ENCODE data around the gene SLC47A1.
A peak's percentile ranks its signal among the peaks of the same experiment; 100 is the strongest.

The SLC47A1 gene, protein sequence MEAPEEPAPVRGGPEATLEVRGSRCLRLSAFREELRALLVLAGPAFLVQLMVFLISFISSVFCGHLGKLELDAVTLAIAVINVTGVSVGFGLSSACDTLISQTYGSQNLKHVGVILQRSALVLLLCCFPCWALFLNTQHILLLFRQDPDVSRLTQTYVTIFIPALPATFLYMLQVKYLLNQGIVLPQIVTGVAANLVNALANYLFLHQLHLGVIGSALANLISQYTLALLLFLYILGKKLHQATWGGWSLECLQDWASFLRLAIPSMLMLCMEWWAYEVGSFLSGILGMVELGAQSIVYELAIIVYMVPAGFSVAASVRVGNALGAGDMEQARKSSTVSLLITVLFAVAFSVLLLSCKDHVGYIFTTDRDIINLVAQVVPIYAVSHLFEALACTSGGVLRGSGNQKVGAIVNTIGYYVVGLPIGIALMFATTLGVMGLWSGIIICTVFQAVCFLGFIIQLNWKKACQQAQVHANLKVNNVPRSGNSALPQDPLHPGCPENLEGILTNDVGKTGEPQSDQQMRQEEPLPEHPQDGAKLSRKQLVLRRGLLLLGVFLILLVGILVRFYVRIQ

DNA sequence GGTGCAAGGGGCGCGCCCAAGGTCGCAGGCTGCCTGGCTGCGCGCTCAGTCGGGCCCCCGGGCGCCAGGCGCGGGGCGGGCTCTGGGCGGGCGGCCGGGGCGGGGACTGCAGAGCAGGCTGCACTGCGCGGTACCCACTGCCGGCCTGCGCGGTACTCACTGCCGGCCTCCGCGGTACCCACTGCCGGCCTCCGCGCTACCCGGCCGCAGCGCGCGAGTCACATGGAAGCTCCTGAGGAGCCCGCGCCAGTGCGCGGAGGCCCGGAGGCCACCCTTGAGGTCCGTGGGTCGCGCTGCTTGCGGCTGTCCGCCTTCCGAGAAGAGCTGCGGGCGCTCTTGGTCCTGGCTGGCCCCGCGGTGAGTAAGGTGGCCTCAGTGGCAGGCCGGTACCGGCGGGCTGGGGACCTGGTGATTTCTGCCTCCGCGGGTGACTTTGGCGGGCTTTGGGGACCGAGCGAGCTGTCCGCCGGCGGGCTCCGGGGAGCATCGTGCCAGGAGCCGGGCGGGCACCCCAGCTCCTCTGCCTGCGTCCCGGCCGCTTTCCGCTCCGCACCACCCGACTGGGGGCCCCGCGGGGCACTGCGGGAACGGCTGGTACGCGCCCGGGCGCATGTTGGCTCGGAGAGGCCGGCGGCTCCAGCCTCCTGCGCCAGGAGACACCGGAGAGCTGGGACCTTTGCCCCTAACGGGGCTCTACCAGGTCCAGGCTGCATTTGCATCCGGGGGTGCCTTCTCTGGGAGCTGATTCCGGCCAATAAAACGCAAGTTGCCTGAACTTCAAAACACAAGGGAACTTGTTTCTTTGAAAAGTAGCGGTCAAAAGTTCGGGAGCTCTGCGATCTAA, at the start of gene SLC47A1:
Gene SLC47A1, plus strand, starts transcription at position 137 of the 844 bp plus-strand sequence. Its CDS starts 86 bp downstream, at position 223.
- peak within 1 kb of the TSS; percentile 60 to 68 for H3K4me3 ChIP-seq (ENCODE audit: low read length in 2 of 2)
- peaks cover 16% of the 10 kb centered on the region for H3K4me1 ChIP-seq (ENCODE audit: control insufficient read depth, insufficient read depth, low read length)
- H3K27ac ChIP-seq (ENCODE audit: low read length) = no peak within 1 kb of the TSS
- peaks cover 0 to 4% of the 10 kb centered on the region in 2 donors for H3K27me3 ChIP-seq (ENCODE audit: control insufficient read depth in 1 of 2, insufficient read depth in 2 of 2, low read length in 2 of 2)
- H3K9me3 ChIP-seq (ENCODE audit: control insufficient read depth in 2 of 2, low read length in 2 of 2) = no peaks in the 10 kb centered on the region
- no peak within 1 kb of the TSS for H3K9ac ChIP-seq (ENCODE audit: low read length in 2 of 2)
- no peaks in the 10 kb centered on the region for H3K36me3 ChIP-seq (ENCODE audit: control insufficient read depth in 2 of 2, insufficient read depth in 2 of 2, low read length in 2 of 2)

DNA sequence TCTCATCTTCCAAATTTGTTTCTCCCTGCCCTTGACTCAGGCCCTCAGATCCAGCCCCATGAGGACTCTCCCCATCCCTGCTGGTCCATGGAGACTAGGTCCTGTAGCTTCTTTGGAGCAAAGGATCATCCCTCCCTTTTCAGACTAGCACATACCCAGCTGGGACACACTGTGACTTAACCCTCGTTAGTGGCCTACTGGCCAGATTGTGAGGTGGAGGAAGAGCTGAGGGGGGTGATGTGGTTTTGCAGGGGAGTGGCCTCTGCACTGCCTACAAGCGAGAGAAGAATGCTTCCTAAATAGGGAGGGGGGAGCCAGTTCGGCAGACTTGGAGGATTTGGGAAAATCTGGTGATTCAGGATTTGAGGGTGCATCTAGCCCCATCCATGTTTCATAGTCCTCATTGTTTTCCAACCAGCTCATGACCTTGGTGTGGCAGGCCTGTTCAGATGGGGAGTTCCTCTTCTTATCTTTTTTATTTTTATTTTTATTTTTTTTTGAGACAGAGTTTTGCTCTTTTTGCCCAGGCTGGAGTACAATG, 47.8 kb upstream of the SLC47A1 start:
- Histone ChIP-seq H3K4me1 (ENCODE audit: control insufficient read depth, insufficient read depth, low read length) (peaks cover 18% of the 10 kb centered on the region), H3K4me3 (ENCODE audit: low read length in 2 of 2) (no peak overlapping the region), H3K27ac (ENCODE audit: low read length) (no peak overlapping the region)

DNA sequence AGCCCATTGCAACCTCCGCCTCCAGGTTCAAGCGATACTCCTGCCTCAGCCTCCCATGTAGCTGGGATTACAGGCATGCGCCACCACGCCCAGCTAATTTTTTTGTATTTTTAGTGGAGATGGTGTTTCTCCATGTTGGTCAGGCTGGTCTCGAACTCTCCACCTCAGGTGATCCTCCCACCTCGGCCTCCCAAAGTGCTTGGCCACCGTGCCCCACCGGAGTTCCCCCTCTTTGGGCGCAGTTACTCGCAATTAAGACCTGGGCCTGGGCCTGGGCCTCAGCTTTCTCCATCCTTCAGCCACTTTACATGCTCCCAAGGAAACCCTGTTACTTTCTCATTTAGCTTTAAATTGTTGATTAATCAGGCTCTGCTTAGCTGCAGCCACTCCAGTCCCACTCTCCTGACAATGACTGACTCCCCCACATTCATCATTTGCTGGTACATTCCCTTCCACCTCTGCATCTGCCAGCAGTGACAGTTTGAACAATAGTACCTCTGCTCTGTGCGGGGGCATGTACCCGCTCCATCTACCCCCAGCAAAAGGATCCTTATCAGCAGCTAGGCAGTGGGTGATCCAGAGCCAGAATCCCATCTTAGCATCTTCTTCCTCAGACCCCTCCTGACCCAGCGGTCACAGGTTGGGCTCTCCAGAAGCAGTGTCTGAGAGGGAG, 47.2 kb upstream of the SLC47A1 start:
- Histone ChIP-seq H3K9me3 (ENCODE audit: control insufficient read depth in 2 of 2, low read length in 2 of 2) (no peaks in the 10 kb centered on the region), H3K27ac (ENCODE audit: low read length) (peak overlapping the region; percentile 37)

More for the DNA sequence above, 47.8 kb upstream of the SLC47A1 start:
- Histone ChIP-seq H3K9ac (ENCODE audit: low read length in 2 of 2) (no peak overlapping the region), H3K9me3 (ENCODE audit: control insufficient read depth in 2 of 2, low read length in 2 of 2) (no peaks in the 10 kb centered on the region), H3K36me3 (ENCODE audit: control insufficient read depth in 2 of 2, insufficient read depth in 2 of 2, low read length in 2 of 2) (no peaks in the 10 kb centered on the region), H3K27me3 (ENCODE audit: control insufficient read depth in 1 of 2, insufficient read depth in 2 of 2, low read length in 2 of 2) (no peaks in the 10 kb centered on the region)

DNA sequence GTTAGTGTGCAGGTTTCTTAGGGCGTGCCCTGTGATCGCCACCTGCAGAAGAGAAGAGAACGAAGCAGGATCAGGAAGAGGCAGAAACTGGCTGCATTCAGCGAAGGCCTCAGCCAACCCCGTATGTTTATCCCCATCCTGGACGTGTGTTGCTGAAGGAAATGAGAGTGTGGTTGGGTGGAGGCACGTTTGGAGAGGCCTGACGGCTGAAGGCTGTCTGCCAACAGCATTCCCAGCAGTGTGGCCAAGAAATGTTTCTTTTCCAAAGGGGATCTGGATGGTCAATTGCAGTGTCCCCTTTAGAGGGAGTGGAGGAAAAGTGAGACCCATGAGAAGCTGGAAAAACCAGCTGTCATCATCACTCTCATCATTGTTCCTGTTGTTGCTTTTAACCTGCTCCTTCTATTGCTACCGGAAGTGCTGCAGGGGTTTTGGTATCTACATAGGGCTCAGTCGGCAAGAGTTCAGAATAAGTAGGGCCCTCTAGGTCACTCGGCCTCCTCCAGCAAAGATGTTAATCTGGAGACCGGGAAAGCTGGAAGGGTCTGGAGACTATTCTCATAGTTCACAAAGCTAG, 46.5 kb upstream of the SLC47A1 start:
- peak overlapping the region in 1 of 2 donors; percentile 15 for H3K4me3 ChIP-seq (ENCODE audit: low read length in 2 of 2)

More for the DNA sequence above, 47.2 kb upstream of the SLC47A1 start:
- no peaks in the 10 kb centered on the region for H3K36me3 ChIP-seq (ENCODE audit: control insufficient read depth in 2 of 2, insufficient read depth in 2 of 2, low read length in 2 of 2)
- H3K4me1 ChIP-seq (ENCODE audit: control insufficient read depth, insufficient read depth, low read length) = peaks cover 18% of the 10 kb centered on the region
- no peak overlapping the region for H3K9ac ChIP-seq (ENCODE audit: low read length in 2 of 2)
- no peak overlapping the region for H3K4me3 ChIP-seq (ENCODE audit: low read length in 2 of 2)
- H3K27me3 ChIP-seq (ENCODE audit: control insufficient read depth in 1 of 2, insufficient read depth in 2 of 2, low read length in 2 of 2) = no peaks in the 10 kb centered on the region

DNA sequence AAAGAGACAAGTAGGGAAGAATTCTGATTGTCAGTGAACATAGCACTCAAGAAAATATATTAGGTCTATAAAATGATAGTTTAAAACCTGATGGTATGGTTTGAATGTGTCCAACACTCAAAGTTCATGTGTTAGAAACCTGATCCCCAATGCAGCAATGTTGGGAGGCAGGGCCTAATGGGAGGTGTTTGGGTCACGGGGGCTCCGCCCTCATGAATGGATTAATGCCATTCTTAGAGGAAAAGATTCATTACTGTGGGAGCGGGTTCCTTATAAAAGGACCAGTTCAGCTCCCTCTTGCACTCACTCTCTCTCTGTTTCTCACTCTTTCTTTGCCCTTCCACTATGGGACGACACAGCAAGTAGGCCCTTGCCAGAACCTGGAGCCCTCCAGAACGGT, 41.5 kb upstream of the SLC47A1 start:
- Histone ChIP-seq H3K27ac (ENCODE audit: low read length) (no peak overlapping the region), H3K36me3 (ENCODE audit: control insufficient read depth in 2 of 2, insufficient read depth in 2 of 2, low read length in 2 of 2) (no peaks in the 10 kb centered on the region), H3K9me3 (ENCODE audit: control insufficient read depth in 2 of 2, low read length in 2 of 2) (no peaks in the 10 kb centered on the region), H3K27me3 (ENCODE audit: control insufficient read depth in 1 of 2, insufficient read depth in 2 of 2, low read length in 2 of 2) (no peaks in the 10 kb centered on the region), H3K9ac (ENCODE audit: low read length in 2 of 2) (no peak overlapping the region), H3K4me1 (ENCODE audit: control insufficient read depth, insufficient read depth, low read length) (peaks cover 3% of the 10 kb centered on the region), H3K4me3 (ENCODE audit: low read length in 2 of 2) (no peak overlapping the region)

More for the DNA sequence above, 46.5 kb upstream of the SLC47A1 start:
- peak overlapping the region; percentile 37 for H3K27ac ChIP-seq (ENCODE audit: low read length)
- H3K27me3 ChIP-seq (ENCODE audit: control insufficient read depth in 1 of 2, insufficient read depth in 2 of 2, low read length in 2 of 2) = no peaks in the 10 kb centered on the region
- H3K9me3 ChIP-seq (ENCODE audit: control insufficient read depth in 2 of 2, low read length in 2 of 2) = no peaks in the 10 kb centered on the region
- H3K36me3 ChIP-seq (ENCODE audit: control insufficient read depth in 2 of 2, insufficient read depth in 2 of 2, low read length in 2 of 2) = no peaks in the 10 kb centered on the region
- H3K9ac ChIP-seq (ENCODE audit: low read length in 2 of 2) = no peak overlapping the region
- H3K4me1 ChIP-seq (ENCODE audit: control insufficient read depth, insufficient read depth, low read length) = peaks cover 16% of the 10 kb centered on the region

DNA sequence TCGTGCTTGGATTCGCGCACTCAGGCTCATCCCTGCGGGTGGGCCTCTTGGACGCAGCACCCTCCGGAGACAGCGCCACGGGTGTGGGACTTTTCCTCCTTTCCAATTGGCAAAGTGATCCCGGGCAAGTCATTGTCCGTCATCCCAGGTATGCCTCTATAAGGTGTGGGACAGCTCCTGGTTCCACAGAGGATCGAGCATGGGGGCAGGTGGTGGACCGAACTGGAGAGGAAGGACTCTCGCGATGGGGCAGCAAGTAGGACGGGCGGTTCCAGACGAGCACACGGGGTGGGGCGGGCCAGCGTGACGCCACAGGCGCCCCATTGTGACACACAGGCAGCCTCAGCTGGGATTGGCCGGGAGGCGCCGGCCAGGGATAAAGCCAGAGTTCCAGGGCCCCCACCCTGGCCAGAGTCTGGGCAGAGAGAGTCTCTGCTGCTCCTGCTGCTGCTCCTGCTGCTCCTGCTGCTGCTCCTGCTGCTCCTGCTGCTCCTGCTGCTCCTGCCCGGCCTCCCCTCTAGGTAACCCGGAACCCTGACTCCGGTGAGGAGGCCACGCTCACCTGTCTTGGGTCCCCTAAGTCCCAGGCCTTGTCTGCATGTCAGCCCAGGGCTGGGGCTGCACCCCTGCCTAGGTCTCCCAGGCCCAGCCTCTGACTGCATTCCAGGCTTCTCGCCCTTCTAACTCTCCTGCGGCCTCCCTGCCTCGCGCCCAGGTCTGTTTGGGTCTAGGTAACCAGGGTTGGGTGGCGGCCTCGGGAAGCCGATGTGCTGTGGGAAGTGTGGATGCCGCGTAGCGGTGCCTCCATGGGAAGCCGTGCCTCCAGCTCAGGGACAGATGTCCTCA, 38.5 kb upstream of the SLC47A1 start:
- H3K27ac ChIP-seq (ENCODE audit: low read length) = no peak overlapping the region
- H3K9ac ChIP-seq (ENCODE audit: low read length in 2 of 2) = no peak overlapping the region
- no peak overlapping the region for H3K4me3 ChIP-seq (ENCODE audit: low read length in 2 of 2)
- no peaks in the 10 kb centered on the region for H3K4me1 ChIP-seq (ENCODE audit: control insufficient read depth, insufficient read depth, low read length)
- no peaks in the 10 kb centered on the region for H3K27me3 ChIP-seq (ENCODE audit: control insufficient read depth in 1 of 2, insufficient read depth in 2 of 2, low read length in 2 of 2)
- no peaks in the 10 kb centered on the region for H3K9me3 ChIP-seq (ENCODE audit: control insufficient read depth in 2 of 2, low read length in 2 of 2)
- no peaks in the 10 kb centered on the region for H3K36me3 ChIP-seq (ENCODE audit: control insufficient read depth in 2 of 2, insufficient read depth in 2 of 2, low read length in 2 of 2)

DNA sequence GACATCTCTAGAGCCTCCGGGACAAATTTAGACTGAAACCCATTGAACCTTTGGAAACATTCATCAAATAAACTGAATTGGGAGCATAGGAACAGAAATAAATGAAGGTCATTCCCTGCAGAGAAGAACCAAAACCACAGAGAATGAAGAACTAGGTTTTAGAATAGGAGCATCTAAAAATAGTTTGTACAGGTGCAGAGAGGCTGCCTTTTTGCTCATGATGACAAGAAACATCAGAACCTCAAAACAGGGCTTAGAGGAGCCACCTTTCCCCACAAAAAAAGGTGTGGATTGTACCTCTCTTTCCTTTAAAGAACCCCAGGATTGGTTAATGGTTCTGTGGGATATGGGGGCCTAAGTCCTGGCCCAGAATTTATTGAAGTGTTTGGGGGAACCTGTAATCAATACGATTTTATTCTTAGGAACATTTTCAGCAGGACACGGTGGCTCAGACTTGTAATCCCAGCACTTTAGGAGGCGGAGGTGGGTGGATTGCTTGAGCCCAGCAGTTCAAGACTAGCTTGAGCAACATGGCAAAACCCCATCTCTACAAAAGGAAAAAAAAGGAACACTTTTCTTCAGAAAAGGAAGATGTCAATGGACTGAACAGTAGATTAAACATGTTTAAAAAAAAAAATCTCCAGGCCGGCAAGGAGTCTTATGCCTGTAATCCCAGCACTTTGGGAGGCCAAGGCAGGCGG, 37.7 kb upstream of the SLC47A1 start:
- no peak overlapping the region for H3K9ac ChIP-seq (ENCODE audit: low read length in 2 of 2)
- no peak overlapping the region for H3K4me3 ChIP-seq (ENCODE audit: low read length in 2 of 2)
- no peak overlapping the region for H3K27ac ChIP-seq (ENCODE audit: low read length)
- H3K4me1 ChIP-seq (ENCODE audit: control insufficient read depth, insufficient read depth, low read length) = no peaks in the 10 kb centered on the region
- H3K36me3 ChIP-seq (ENCODE audit: control insufficient read depth in 2 of 2, insufficient read depth in 2 of 2, low read length in 2 of 2) = no peaks in the 10 kb centered on the region
- no peaks in the 10 kb centered on the region for H3K27me3 ChIP-seq (ENCODE audit: control insufficient read depth in 1 of 2, insufficient read depth in 2 of 2, low read length in 2 of 2)
- H3K9me3 ChIP-seq (ENCODE audit: control insufficient read depth in 2 of 2, low read length in 2 of 2) = no peaks in the 10 kb centered on the region

DNA sequence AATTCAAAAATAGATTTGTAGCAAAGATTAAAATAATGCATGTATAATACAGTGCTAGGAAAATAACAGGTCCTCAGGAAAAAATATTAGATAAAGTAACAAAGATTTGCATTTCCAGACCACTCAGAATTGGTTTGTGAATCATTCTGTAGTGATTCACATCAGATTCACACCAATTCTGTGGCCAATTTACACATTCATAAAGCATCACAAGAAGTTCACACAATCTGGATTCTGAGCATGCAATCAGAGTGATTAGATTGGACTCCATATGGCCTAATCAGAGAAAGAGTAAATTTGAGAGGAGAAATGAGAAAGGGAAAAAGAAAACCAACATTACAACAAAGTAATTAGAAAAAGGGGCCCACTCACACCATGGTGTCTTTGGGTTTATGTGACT, 36.0 kb upstream of the SLC47A1 start:
- no peak overlapping the region for H3K9ac ChIP-seq (ENCODE audit: low read length in 2 of 2)
- no peak overlapping the region for H3K27ac ChIP-seq (ENCODE audit: low read length)
- no peaks in the 10 kb centered on the region for H3K36me3 ChIP-seq (ENCODE audit: control insufficient read depth in 2 of 2, insufficient read depth in 2 of 2, low read length in 2 of 2)
- no peaks in the 10 kb centered on the region for H3K4me1 ChIP-seq (ENCODE audit: control insufficient read depth, insufficient read depth, low read length)
- no peak overlapping the region for H3K4me3 ChIP-seq (ENCODE audit: low read length in 2 of 2)
- no peaks in the 10 kb centered on the region for H3K27me3 ChIP-seq (ENCODE audit: control insufficient read depth in 1 of 2, insufficient read depth in 2 of 2, low read length in 2 of 2)
- H3K9me3 ChIP-seq (ENCODE audit: control insufficient read depth in 2 of 2, low read length in 2 of 2) = no peaks in the 10 kb centered on the region

DNA sequence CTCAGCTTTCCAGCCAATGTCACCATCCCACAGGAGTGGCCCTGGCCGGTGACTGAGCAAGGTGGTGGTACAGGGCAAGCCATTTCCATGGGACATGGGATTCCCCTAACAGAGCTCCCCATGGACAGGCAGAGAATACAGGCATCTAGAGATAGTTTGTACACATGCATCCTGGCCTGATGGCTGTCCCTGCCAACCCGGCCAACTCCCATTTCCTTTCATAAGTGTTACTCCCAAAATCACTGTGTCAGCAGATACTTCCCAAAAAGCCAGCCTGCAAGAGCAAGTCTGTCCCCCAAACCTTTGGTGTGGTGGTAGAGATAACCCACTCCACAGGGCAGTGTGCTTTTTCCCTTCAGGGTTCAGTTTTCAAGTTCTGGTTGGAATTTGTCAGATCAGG, 32.4 kb upstream of the SLC47A1 start:
- no peaks in the 10 kb centered on the region for H3K4me1 ChIP-seq (ENCODE audit: control insufficient read depth, insufficient read depth, low read length)
- H3K36me3 ChIP-seq (ENCODE audit: control insufficient read depth in 2 of 2, insufficient read depth in 2 of 2, low read length in 2 of 2) = no peaks in the 10 kb centered on the region
- H3K9ac ChIP-seq (ENCODE audit: low read length in 2 of 2) = no peak overlapping the region
- no peaks in the 10 kb centered on the region for H3K27me3 ChIP-seq (ENCODE audit: control insufficient read depth in 1 of 2, insufficient read depth in 2 of 2, low read length in 2 of 2)
- H3K4me3 ChIP-seq (ENCODE audit: low read length in 2 of 2) = no peak overlapping the region
- H3K9me3 ChIP-seq (ENCODE audit: control insufficient read depth in 2 of 2, low read length in 2 of 2) = no peaks in the 10 kb centered on the region
- H3K27ac ChIP-seq (ENCODE audit: low read length) = no peak overlapping the region

All from stomach smooth muscle (tissue), 2 donors.